HuH-7.5 (cell line): Measurements from ENCODE around the gene IQCK.
"Not testable (repeated sequence)": the region's sequence is repeated elsewhere in the genome, so short reads cannot be mapped to it uniquely, and the experiment has no call there.

ENCODE experiments used
- DNase-seq: peaks from one replicate; pipeline ENCODE4 v3.0.0; 2011; ENCODE audit warnings: low spot score

The IQCK gene

DNA sequence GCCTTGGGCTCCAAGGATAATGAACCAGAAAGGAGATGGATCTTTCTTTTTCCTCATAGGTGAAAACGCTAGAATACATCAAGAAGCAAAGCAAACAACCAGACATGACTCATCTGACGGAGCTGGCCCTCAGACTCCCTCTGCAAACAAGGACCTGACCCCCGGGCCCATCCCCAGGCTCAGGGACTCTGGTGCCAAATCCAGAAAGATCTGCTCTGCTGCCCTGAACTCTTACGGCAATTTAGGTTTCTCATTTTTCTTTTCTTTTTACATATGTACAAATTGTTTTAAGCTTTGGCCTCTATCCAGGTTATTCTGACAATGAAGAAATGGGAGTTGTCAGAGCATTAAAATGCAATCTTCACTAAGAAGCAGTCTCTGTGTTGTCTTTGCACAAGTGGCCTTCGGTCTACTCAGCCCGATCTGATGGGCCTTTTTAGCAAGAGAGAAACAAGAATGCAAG, 17.7 kb upstream of the IQCK start:
- DNase-seq, result peak; percentile 74

DNA sequence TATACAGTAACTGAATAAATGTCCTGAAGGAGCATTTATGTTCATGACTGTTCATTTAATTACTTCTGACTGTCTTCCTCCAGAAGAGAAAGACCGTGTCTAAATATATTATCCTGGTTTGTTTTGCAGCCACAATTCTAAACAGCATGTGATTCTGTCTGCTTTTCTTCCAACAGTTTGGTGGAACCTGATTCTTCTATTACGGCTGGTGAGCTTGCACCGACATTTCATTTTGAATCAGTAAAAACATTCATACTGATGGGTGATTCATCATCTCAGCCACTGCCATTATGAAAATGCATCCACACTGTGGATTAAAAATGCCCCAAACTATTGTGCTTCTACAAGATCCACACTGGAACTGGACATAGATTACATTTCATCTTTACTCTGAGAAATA, 17.0 kb upstream of the IQCK start:
- DNase-seq, result no peak

DNA sequence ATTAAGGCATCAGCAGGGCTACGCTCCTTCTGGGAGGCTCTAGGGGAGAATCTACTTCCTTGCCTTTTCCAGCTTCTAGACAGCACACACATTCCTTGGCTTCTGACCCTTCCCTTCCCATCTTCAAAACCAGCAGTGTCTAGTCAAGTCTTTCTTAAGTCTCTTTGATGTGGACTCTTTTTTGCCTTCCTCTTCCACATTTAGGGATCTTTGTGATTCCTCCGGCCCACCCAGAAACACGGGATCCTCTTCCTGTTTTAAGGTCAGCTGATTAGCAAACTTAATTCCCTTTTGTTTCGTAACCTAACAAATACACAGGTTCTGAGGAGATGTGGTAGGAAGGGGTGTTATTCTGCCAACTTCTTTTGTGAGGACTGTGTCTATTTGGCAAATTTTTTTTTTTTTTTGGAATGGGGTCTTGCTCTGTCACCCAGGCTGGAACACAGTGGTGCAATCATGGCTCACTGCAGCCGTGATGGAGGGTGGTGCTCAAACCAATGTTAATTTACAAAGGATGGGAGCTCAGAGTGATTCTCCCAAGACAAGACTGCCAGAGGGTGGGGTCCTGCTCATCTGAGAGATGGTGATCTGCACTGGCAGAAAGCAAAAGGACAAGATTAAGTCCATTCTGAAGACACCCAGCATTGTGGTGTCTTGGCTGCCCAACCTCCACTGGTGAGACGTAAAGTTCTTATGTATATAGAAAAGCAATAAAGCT, 14.7 kb upstream of the IQCK start:
- DNase-seq, result no peak

DNA sequence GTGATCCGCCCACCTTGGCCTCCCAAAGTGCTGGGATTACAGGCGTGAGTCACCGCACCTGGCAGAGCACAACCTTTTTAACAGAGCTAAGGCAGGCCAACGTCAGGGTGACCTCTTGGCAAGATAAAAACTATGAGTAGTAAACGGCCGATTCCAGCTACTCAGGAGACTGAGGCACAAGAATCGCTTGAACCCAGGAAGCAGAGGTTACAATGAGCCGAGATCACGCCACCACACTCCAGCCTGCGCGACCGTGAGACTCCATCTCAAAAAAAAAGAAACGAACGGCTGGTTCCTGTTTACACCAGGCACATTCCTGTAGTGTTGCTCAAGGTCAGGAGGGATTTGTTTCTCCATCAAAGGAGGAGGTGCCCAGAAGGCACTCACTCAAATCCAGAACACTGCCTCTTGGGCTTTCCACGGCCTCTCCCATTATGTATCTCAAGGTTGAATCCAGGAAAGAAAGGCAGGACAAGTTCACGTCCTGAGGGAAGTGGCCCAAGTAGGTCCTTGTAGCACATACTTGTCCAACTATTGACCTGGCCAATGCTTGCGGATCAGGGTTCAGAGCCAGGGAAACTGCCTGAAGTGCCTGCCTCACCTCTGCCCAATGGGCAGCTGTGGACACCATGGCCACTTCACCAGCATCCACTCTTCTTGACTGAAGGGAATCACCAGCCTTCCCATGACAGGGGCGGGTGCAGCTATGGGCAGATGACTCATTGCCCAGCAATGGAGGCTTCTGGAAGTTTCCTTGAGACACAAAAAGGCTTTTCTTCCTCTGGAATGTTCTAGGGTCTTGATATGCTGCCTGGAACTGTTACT, 13.5 kb upstream of the IQCK start:
- no peak for DNase-seq

DNA sequence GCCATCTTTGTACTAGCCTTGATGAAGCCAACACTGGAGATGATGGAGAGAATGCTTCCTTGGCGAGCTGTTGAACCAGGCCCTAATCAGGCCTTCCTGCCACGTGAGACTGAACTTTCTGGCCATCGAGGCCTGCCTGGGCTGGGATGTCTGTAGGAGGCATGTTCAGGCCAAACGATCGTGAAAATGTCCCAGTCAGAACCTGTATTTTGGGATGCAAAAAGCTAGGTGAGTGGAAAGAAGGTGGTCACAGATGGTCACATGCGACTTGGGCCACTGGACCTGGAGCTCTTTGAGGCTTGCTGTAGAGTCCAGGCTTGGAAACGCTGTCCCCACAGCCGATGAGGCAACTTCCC, 12.9 kb upstream of the IQCK start:
- no peak for DNase-seq

DNA sequence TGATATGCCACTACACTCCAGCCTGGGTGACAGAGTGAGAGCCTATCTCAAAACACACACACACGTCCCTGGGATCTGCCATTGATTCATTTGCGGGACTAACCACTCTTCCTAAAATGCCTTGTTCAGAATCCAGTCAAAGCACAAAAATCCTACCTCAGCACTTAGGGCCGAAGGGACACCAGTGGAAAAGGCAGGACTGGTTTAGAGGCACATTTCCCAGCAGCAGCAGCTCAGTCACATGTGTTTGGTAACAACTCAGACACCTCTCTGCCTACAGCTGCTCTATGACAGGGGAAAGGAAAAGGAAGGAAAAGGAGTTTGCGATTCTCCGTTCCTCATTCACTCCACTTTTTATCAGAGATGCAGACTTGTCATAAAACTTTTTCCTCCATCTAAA, 12.2 kb upstream of the IQCK start:
- no peak for DNase-seq

DNA sequence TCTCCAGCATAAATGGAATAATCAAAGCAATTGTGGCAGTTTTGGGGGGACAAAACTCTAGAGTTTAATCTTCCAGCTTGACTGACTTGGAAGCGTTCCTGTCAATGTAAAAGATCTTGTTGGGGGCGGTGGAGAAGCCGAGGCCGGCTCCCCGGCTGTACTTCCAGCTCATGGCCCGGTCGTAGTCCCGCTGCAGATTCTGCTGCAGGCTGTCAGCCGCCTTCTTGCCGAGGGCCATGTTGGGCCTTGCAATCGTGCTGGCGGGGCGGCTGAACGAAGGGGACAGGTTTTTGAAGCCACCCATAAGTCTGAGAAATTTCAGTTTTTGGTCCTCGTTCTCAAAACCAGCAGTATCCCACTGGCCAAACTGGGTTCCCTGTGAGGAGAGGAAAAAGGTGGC, 11.2 kb upstream of the IQCK start:
- DNase-seq, result no peak

- no peak for DNase-seq
Measured at GRCh38 chr16:19707569-19708295, 10.3 kb upstream of the IQCK start.

- no peak for DNase-seq
Measured at GRCh38 chr16:19708296-19709205, 9.5 kb upstream of the IQCK start.

DNA sequence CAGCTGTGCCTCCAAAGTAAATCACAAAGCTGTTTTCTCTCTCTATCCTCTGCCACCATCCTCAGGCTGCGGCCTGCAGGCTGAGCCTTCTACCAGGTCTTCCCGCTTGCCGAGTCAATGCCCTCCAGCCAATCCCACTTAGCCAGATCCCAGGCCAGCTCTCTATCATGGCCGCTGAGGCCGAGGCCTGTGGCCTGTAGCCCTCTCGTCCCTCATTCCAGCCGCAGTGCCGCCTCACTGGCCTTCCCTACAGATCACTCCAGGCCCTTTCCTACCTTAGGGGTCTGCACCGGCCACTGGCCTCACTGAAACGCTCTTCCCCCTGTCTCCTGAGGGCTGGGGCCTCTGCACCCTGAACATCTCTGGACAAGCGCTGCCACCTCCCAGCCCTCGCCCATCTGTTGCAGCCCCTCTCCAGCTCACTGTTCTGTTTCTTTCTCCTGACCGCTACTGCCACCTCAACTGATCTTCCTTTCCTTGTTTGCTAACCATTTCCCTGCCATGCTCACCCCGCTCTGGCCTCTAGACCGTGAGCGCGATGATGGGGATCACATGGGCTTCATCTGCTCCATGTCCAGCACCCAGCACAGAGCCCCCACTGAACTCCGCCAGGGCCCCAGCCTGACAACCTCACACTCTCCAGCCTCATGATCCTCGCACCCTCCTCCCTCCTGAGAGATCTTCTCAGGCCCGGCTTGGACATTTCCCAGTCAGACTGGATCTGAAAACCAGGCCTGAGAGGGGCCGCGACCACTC, 8.5 kb upstream of the IQCK start:
- no peak for DNase-seq

- DNase-seq, result no peak
Measured at GRCh38 chr16:19710191-19710908, 7.7 kb upstream of the IQCK start.

DNA sequence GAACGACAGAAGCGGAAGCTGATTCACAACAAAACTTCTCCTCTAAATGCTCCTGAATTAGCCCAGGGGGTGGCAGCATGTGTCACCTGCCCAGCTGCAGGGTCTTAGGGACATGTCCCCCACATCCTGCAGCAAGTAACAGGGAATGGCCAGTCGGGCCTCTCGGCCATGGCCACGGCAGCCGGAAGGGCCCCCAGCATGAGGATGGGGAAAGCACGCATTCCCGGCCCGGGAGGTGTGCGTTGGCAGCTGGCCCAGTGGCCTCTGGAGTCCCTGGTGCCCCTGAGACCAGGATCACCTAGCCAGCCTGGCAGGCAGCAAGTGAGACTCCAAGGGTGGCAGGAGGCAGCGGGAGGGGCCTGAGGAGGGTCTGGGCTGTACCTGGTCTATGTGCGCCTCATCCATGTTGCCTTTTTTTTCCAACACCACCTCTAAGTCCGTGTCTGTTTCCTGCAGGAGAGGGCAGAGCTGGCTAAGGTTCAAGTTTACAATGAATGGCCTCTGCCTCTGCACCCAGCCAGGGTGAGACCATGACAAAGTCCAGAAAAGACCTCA, 7.0 kb upstream of the IQCK start:
- no peak for DNase-seq

GRCh38 chr16:19711643-19712042, 6.4 kb upstream of the IQCK start:
- DNase-seq, result no peak

DNA sequence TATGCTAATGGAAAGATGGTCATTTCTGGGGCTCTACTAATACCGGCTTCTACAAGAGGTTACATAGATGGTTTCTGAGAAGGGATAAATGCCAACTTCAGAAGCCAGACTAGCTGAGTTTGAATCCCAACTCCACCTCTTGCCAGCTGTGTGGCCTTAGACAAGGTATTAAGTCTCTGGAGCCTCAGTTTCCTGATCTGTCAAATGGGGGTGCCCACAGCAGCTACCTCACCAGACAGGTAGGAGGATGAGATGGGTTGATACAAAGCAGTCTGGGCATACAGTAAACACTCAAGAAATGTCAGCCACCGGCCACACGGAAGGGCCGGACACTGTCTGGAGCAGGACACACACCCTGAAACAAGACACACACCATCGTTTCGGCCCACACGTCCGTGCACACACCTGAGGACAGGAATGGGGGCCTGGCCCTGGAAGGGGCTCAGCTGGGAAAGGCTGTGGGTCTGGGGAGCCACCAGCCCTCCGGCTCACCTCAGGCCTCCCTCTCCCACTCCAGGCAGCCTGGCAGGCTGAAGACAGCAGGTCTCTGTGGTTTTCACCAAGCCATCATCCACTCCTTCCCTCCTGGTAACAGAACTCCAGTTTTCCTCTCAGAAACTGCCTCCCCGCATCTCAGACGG, 5.5 kb upstream of the IQCK start:
- DNase-seq, result no peak

DNA sequence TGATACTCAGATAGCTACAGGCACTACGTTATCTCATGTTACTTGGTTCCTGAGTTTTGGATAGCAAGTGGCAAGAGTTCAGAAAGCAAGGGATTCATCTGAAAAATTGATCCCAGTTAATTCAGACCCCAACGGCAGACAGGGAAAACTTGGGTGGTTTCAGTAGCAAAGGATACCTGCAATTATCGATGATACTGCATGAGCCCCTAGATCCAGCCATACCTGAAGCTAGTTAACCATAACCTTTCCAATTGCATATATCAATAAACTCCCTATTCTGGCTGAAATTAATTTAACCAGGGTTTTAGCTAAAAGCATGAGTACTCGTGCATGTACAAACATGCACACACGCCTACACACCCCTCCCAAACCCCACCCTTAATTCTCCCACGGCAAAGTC, 4.4 kb upstream of the IQCK start:
- no peak for DNase-seq

DNA sequence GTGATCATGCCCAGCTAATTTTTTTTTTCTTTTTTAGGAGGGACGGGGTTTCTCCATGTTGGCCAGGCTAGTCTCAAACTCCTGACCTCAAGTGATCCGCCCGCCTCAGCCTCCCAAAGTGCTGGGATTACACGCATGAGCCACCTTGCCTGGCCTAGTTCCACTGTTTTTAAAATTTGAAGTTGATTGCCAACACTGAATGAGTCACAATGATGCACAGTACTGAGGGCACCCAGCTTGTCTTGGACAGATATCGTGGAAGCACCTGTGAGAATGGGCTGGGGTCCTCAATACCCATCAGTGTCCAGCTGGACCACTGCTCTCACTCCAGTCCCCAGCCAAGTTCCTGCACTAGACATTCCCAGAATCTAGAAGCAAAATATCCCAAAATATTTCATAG, 2.5 kb upstream of the IQCK start:
- no peak for DNase-seq

GRCh38 chr16:19716183-19716582, 1.9 kb upstream of the IQCK start:
- no peak for DNase-seq

- DNase-seq, result not testable (repeated sequence)
Measured at GRCh38 chr16:19716728-19717127, 1.3 kb upstream of the IQCK start.

GRCh38 chr16:19717314-19717713, 757 bp upstream of the IQCK start:
- DNase-seq, result no peak

DNA sequence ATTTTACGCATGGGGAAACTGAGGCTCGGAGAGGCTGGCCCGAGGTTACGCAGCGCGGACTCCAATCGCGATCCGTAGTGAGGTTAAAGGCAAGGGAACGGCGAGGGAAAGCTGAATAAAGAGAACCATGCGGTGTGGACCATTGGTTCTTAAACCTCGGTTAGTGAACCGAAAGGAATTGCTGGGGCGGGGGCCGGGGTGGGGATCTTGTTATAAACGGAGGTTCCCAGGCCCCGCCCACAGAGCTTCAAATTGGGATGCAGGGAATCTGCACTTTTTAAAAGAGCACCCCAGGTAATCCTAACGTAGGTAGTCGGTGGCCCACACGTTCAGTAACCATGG, 524 bp downstream of the IQCK start:
- DNase-seq, result no peak
